Measurements from ENCODE around the gene NEAT1.
A peak's percentile ranks its signal among the peaks of the same experiment; 100 is the strongest.

The NEAT1 gene

GRCh38 chr11:65422633-65423515 lies at the start of gene NEAT1:
TSS of gene NEAT1 (plus strand) at chr11:65422798.
- H4K20me1 ChIP-seq (ENCODE audit: insufficient read depth, low read length), result peaks cover 24% of the 10 kb centered on the region
- no peaks in the 10 kb centered on the region for H3K9me2 ChIP-seq (replicated peaks; ENCODE audit: insufficient read depth, low read length)
- H3K9me3 ChIP-seq (replicated peaks; ENCODE audit: insufficient read depth, low read length), result no peaks in the 10 kb centered on the region
- H3K79me2 ChIP-seq (ENCODE audit: low read length), result peaks cover 65% of the 10 kb centered on the region
- peaks cover 94% of the 10 kb centered on the region for H3F3A ChIP-seq (ENCODE audit: insufficient read depth, low read length)
- no peaks in the 10 kb centered on the region for H3K27me3 ChIP-seq (replicated peaks; ENCODE audit: insufficient read depth, low read length)
- DNase-seq, result peak; percentile 88
- peak within 1 kb of the TSS; percentile 100 for H3K9ac ChIP-seq (ENCODE audit: low read length)
- peak within 1 kb of the TSS; percentile 87 for H3K4me3 ChIP-seq (ENCODE audit: low read length)
- TF ChIP-seq EZH2phosphoT487 (IDR thresholded peaks at IDR 0.05; ENCODE audit: low read length), result no peak
- TF ChIP-seq CTCF (IDR thresholded peaks at IDR 0.05; ENCODE audit: low read length), result no peak
- TF ChIP-seq EZH2 (optimal IDR thresholded peaks at IDR 0.05; ENCODE audit: low read depth, low read length), result no peak
- H2AFZ ChIP-seq (ENCODE audit: low read length), result no peak within 1 kb of the TSS
- no peaks in the 10 kb centered on the region for H3K36me3 ChIP-seq (replicated peaks; ENCODE audit: insufficient read depth, low read length)
- peak within 1 kb of the TSS; percentile 100 for H3K27ac ChIP-seq (ENCODE audit: low read length)
- peaks cover 28% of the 10 kb centered on the region for H3K4me1 ChIP-seq (ENCODE audit: low read length)
- H3K4me2 ChIP-seq (ENCODE audit: low read depth, low read length), result peak within 1 kb of the TSS; percentile 99

- Histone ChIP-seq H3K27me3 (replicated peaks; ENCODE audit: insufficient read depth, low read length) (no peaks in the 10 kb centered on the region), H3K27ac (ENCODE audit: low read length) (no peak overlapping the region), H3K4me2 (ENCODE audit: low read depth, low read length) (no peak overlapping the region), H3K4me3 (ENCODE audit: low read length) (no peak overlapping the region), H4K20me1 (ENCODE audit: insufficient read depth, low read length) (no peaks in the 10 kb centered on the region), H3K4me1 (ENCODE audit: low read length) (no peaks in the 10 kb centered on the region), H3K79me2 (ENCODE audit: low read length) (no peaks in the 10 kb centered on the region), H3K36me3 (replicated peaks; ENCODE audit: insufficient read depth, low read length) (no peaks in the 10 kb centered on the region), H3F3A (ENCODE audit: insufficient read depth, low read length) (no peaks in the 10 kb centered on the region), H2AFZ (ENCODE audit: low read length) (no peak overlapping the region), H3K9ac (ENCODE audit: low read length) (no peak overlapping the region), H3K9me3 (replicated peaks; ENCODE audit: insufficient read depth, low read length) (no peaks in the 10 kb centered on the region), H3K9me2 (replicated peaks; ENCODE audit: insufficient read depth, low read length) (no peaks in the 10 kb centered on the region)
- no peak for DNase-seq
- no peak for TF ChIP-seq EZH2 (optimal IDR thresholded peaks at IDR 0.05; ENCODE audit: low read depth, low read length)
- TF ChIP-seq EZH2phosphoT487 (IDR thresholded peaks at IDR 0.05; ENCODE audit: low read length), result no peak
- no peak for TF ChIP-seq CTCF (IDR thresholded peaks at IDR 0.05; ENCODE audit: low read length)
Measured at GRCh38 chr11:65373839-65374580, 48.6 kb upstream of the NEAT1 start.

GRCh38 chr11:65375012-65375411 lies 47.6 kb upstream of the NEAT1 start:
- H3K4me1 ChIP-seq (ENCODE audit: low read length), result no peaks in the 10 kb centered on the region
- no peaks in the 10 kb centered on the region for H3K79me2 ChIP-seq (ENCODE audit: low read length)
- H3K9me2 ChIP-seq (replicated peaks; ENCODE audit: insufficient read depth, low read length), result no peaks in the 10 kb centered on the region
- H3K27ac ChIP-seq (ENCODE audit: low read length), result no peak overlapping the region
- H3K27me3 ChIP-seq (replicated peaks; ENCODE audit: insufficient read depth, low read length), result no peaks in the 10 kb centered on the region
- no peaks in the 10 kb centered on the region for H4K20me1 ChIP-seq (ENCODE audit: insufficient read depth, low read length)
- H2AFZ ChIP-seq (ENCODE audit: low read length), result no peak overlapping the region
- H3K9ac ChIP-seq (ENCODE audit: low read length), result no peak overlapping the region
- no peaks in the 10 kb centered on the region for H3K9me3 ChIP-seq (replicated peaks; ENCODE audit: insufficient read depth, low read length)
- DNase-seq, result no peak
- no peak overlapping the region for H3K4me2 ChIP-seq (ENCODE audit: low read depth, low read length)
- no peak overlapping the region for H3K4me3 ChIP-seq (ENCODE audit: low read length)
- H3K36me3 ChIP-seq (replicated peaks; ENCODE audit: insufficient read depth, low read length), result no peaks in the 10 kb centered on the region
- TF ChIP-seq CTCF (IDR thresholded peaks at IDR 0.05; ENCODE audit: low read length), result no peak
- no peak for TF ChIP-seq EZH2 (optimal IDR thresholded peaks at IDR 0.05; ENCODE audit: low read depth, low read length)
- no peak for TF ChIP-seq EZH2phosphoT487 (IDR thresholded peaks at IDR 0.05; ENCODE audit: low read length)
- no peaks in the 10 kb centered on the region for H3F3A ChIP-seq (ENCODE audit: insufficient read depth, low read length)
